HepG2 (cell line): ENCODE data around the gene HDDC3. TPM values are rescaled to one million over a fixed set of nuclear protein-coding genes. Genes with fewer than 3 reads are reported as not detected.

Experiments
- AHR ChIP-seq: IDR thresholded peaks from 2 replicates; pipeline ENCODE4 v1.6.1; 2018; ENCODE audit warnings: missing genetic modification reagents, missing compliant biosample characterization
- DMAP1 ChIP-seq: IDR thresholded peaks from 2 replicates; pipeline ENCODE4 v1.6.1; 2016
- MAF1 ChIP-seq: sonication (generic); formaldehyde crosslinking; IDR thresholded peaks from 2 replicates; pipeline ENCODE4 v1.5.0; 2020; ENCODE audit warnings: missing genetic modification reagents, borderline replicate concordance
- RBFOX2 ChIP-seq: fragments of 200-400 bp; formaldehyde crosslinking; IDR thresholded peaks from 2 replicates; pipeline ENCODE4 v1.6.1; 2017; ENCODE audit warnings: low read depth, mild to moderate bottlenecking, low read length
- RFX1 ChIP-seq: fragments of 450-650 bp; IDR thresholded peaks from 2 replicates; pipeline ENCODE4 v1.6.1; 2017
- SSRP1 ChIP-seq: IDR thresholded peaks from 2 replicates; pipeline ENCODE4 v1.6.1; 2016; ENCODE audit warnings: control low read depth
- TCF7L2 ChIP-seq: IDR thresholded peaks from 2 replicates; pipeline ENCODE4 v1.6.1; 2011; ENCODE audit warnings: mild to moderate bottlenecking, low read depth, low read length, moderate library complexity
- ZNF124 ChIP-seq: sonication (generic); formaldehyde crosslinking; IDR thresholded peaks from 2 replicates; pipeline ENCODE4 v1.4.0; 2020; ENCODE audit warnings: missing genetic modification reagents
- ZNF331 ChIP-seq: sonication (generic); formaldehyde crosslinking; IDR thresholded peaks from 2 replicates; pipeline ENCODE4 v1.4.0; 2020; ENCODE audit warnings: missing genetic modification reagents
- ZNF546 ChIP-seq: sonication (generic); formaldehyde crosslinking; conservative IDR thresholded peaks from 2 replicates; pipeline ENCODE4 v1.8.1; 2023; ENCODE audit warnings: mild to moderate bottlenecking, missing genetic modification reagents
- ZNF782 ChIP-seq: sonication (generic); formaldehyde crosslinking; IDR thresholded peaks from 2 replicates; pipeline ENCODE4 v1.4.0; 2020; ENCODE audit warnings: missing genetic modification reagents, mild to moderate bottlenecking, borderline replicate concordance
- ZNF816 ChIP-seq: sonication (generic); formaldehyde crosslinking; IDR thresholded peaks from 2 replicates; pipeline ENCODE4 v1.8.0; 2022; ENCODE audit warnings: missing genetic modification reagents, mild to moderate bottlenecking, borderline replicate concordance
- ZNF879 ChIP-seq: sonication (generic); formaldehyde crosslinking; IDR thresholded peaks from 2 replicates; pipeline ENCODE4 v1.8.1; 2023; ENCODE audit warnings: missing genetic modification reagents
- ZSCAN25 ChIP-seq: sonication (generic); formaldehyde crosslinking; IDR thresholded peaks from 2 replicates; pipeline ENCODE4 v1.8.0; 2022; ENCODE audit warnings: mild to moderate bottlenecking, missing genetic modification reagents
- polyA plus RNA-seq, 8 experiments: library from polyadenylated mRNA; depleted of rRNA in 3 of 8; stranded (reverse) in 7 of 8; unstranded in 1 of 8; fragments of >200 nt; fragmentation: Illumina TruSeq in 4 of 8; extraction: Trizol in 4 of 8; gene quantifications; 2 replicates each; pipeline versions ENCODE4 v1.2.1 to v1.2.3, GENCODE V29; 2011 to 2016; ENCODE audit warnings: low read depth in 4 of 8, missing spikeins in 1 of 8, mixed read lengths in 1 of 8; ENCODE audit not compliant: insufficient read depth in 1 of 8
- total RNA-seq, 5 experiments: library from RNA; depleted of rRNA; stranded (reverse); fragments of >200 nt; fragmentation: Illumina TruSeq; extraction: Trizol; gene quantifications; 2 replicates each; pipeline ENCODE4 v1.2.3, GENCODE V29; 2016; ENCODE audit warnings: low read depth in 1 of 5
- TF ChIP-seq, protein P1 (sequence below): IDR thresholded peaks from 2 replicates; pipeline ENCODE4 v1.6.1; 2016; ENCODE audit warnings: mild to moderate bottlenecking
- TF ChIP-seq, protein P2 (sequence below): sonication (generic); formaldehyde crosslinking; IDR thresholded peaks from 2 replicates; pipeline ENCODE4 v1.4.0; 2020; ENCODE audit warnings: low read depth, mild to moderate bottlenecking, missing genetic modification reagents
- TF ChIP-seq, protein P3 (sequence below): sonication (generic); formaldehyde crosslinking; IDR thresholded peaks from 2 replicates; pipeline ENCODE4 v1.5.0; 2020; ENCODE audit warnings: mild to moderate bottlenecking, missing genetic modification reagents
- TF ChIP-seq, protein P4 (sequence below): fragments of 450-650 bp; IDR thresholded peaks from 2 replicates; pipeline ENCODE4 v1.6.1; 2017
- TF ChIP-seq, protein P5 (sequence below): sonication (generic); formaldehyde crosslinking; IDR thresholded peaks from 2 replicates; pipeline ENCODE4 v1.8.1; 2023; ENCODE audit warnings: mild to moderate bottlenecking, inconsistent platforms, moderate library complexity, missing genetic modification reagents, borderline replicate concordance

The HDDC3 gene
- total and polyA plus RNA-seq, 2 of the 13 experiments (the other 11 are each of a cell fraction or from before 2014, with no cell fraction given), result 18.7 to 28.3 TPM

DNA sequence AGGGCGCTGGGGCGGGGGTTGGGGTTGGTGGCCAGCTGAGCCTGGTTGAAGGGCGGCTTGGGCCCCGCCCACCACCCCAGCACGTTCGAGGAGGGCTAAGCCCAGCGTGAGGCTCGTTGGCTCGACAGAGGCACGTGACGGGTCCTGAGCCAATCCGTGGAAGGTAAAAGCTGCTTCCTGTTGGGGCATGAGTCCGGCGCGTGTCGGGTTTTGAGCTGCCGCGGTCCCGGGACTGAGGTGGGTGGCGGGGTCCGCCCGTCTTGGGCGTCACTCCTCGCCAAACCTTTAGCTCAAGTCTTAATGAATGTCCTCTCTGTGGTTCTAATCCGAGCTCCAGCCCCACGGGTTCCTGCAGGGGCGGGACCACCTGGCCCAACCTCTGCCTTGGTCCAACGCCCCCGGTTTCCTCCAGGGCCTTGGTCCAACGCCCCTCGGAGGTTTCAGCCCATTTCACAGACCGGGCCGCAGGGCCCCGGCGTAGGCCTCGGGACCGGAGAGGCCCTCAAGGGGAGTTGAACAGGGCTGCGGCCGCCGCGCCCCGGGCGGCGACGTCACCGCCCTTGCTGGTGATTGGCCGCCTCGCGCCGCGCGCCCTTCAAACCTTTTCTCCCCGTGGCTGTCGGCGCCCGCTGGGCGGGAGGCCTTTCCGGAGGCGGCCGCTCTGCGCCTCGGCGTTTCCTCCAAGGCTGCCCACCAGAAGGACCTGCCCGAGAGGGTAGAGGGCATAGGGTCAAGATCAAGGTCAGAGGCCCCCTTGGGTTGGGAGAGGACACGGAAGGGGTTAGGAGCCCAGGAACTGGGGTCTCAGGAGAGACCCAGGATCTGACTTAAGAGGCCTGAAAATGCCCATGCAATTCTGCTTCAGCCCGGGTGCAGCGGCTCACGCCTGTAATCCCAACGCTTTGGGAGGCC is 22.6 kb upstream of the HDDC3 start, which contains the start of gene RCCD1 (continued):
- TF ChIP-seq, protein P1, sequence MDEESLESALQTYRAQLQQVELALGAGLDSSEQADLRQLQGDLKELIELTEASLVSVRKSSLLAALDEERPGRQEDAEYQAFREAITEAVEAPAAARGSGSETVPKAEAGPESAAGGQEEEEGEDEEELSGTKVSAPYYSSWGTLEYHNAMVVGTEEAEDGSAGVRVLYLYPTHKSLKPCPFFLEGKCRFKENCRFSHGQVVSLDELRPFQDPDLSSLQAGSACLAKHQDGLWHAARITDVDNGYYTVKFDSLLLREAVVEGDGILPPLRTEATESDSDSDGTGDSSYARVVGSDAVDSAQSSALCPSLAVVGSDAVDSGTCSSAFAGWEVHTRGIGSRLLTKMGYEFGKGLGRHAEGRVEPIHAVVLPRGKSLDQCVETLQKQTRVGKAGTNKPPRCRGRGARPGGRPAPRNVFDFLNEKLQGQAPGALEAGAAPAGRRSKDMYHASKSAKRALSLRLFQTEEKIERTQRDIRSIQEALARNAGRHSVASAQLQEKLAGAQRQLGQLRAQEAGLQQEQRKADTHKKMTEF (CRISPR knock-in tag), result peak; percentile 86
- TF ChIP-seq, protein P2, sequence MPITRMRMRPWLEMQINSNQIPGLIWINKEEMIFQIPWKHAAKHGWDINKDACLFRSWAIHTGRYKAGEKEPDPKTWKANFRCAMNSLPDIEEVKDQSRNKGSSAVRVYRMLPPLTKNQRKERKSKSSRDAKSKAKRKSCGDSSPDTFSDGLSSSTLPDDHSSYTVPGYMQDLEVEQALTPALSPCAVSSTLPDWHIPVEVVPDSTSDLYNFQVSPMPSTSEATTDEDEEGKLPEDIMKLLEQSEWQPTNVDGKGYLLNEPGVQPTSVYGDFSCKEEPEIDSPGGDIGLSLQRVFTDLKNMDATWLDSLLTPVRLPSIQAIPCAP (CRISPR knock-in tag), result no peak
- TF ChIP-seq ZNF879 (CRISPR knock-in tag) (0 out of 2 replicates have a peak, but pooled peaks have one; percentile 65), TCF7L2 (no peak), AHR (CRISPR knock-in tag) (no peak), ZSCAN25 (CRISPR knock-in tag) (no peak; the same call in 1 of the 2 replicates), DMAP1 (CRISPR knock-in tag) (peak; percentile 88), RBFOX2 (peak; percentile 87), MAF1 (no peak), ZNF331 (CRISPR knock-in tag) (no peak), ZNF816 (CRISPR knock-in tag) (no peak), ZNF124 (peak; percentile 54), SSRP1 (CRISPR knock-in tag) (no peak), RFX1 (no peak), ZNF546 (CRISPR knock-in tag) (peak; percentile 92), ZNF782 (CRISPR knock-in tag) (no peak)
- TF ChIP-seq, protein P3, sequence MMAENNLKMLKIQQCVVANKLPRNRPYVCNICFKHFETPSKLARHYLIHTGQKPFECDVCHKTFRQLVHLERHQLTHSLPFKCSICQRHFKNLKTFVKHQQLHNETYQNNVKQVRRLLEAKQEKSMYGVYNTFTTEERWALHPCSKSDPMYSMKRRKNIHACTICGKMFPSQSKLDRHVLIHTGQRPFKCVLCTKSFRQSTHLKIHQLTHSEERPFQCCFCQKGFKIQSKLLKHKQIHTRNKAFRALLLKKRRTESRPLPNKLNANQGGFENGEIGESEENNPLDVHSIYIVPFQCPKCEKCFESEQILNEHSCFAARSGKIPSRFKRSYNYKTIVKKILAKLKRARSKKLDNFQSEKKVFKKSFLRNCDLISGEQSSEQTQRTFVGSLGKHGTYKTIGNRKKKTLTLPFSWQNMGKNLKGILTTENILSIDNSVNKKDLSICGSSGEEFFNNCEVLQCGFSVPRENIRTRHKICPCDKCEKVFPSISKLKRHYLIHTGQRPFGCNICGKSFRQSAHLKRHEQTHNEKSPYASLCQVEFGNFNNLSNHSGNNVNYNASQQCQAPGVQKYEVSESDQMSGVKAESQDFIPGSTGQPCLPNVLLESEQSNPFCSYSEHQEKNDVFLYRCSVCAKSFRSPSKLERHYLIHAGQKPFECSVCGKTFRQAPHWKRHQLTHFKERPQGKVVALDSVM (CRISPR knock-in tag), result 0 out of 2 replicates have a peak, but pooled peaks have one; percentile 31
- TF ChIP-seq, protein P4, sequence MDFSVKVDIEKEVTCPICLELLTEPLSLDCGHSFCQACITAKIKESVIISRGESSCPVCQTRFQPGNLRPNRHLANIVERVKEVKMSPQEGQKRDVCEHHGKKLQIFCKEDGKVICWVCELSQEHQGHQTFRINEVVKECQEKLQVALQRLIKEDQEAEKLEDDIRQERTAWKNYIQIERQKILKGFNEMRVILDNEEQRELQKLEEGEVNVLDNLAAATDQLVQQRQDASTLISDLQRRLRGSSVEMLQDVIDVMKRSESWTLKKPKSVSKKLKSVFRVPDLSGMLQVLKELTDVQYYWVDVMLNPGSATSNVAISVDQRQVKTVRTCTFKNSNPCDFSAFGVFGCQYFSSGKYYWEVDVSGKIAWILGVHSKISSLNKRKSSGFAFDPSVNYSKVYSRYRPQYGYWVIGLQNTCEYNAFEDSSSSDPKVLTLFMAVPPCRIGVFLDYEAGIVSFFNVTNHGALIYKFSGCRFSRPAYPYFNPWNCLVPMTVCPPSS, result no peak
- TF ChIP-seq, protein P5, sequence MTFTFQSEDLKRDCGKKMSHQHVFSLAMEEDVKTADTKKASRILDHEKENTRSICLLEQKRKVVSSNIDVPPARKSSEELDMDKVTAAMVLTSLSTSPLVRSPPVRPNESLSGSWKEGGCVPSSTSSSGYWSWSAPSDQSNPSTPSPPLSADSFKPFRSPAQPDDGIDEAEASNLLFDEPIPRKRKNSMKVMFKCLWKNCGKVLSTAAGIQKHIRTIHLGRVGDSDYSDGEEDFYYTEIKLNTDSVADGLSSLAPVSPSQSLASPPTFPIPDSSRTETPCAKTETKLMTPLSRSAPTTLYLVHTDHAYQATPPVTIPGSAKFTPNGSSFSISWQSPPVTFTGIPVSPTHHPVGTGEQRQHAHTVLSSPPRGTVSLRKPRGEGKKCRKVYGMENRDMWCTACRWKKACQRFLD (CRISPR knock-in tag), result peak; percentile 83; the same call in 1 of the 2 replicates
